K562 (cell line): Measurements from ENCODE around the gene TARBP2. TPM values are rescaled to one million over a fixed set of nuclear protein-coding genes. Genes with fewer than 3 reads are reported as not detected.

Experiments
- ATAC-seq: fragments of 200-7000 bp; cut with Tn5 transposase; 3 replicates; pipeline ENCODE4 v1.9.1; 2020; ENCODE audit warnings: moderate library complexity
- BruUV-seq: library from RNA; stranded (reverse); fragments of 400-500 nt; replicated peaks from 2 replicates; lab custom pipeline; 2021; lab: Mats Ljungman, UMichigan
- CTCF ChIA-PET: fragments of 300-600 bp; formaldehyde crosslinking; extraction: SDS; loops from one replicate; lab custom pipeline; 2021; ENCODE audit warnings: low intra/inter-chr PET ratio; lab: Yijun Ruan, JAX
- POLR2A ChIA-PET: fragments of 300-600, 350-650 bp; sonication (Branson Sonifier 250); formaldehyde crosslinking; extraction: SDS; loops from one replicate; lab custom pipeline; 2021; ENCODE audit warnings: antibody characterized with exemption, inconsistent platforms; lab: Yijun Ruan, JAX
- DNase-seq, 4 experiments: peaks; one replicate each; pipeline versions ENCODE4 v3.0.0 to v3.0.0-alpha.2; 2011 to 2018; ENCODE audit warnings: low spot score in 3 of 4, mixed read lengths in 3 of 4; ENCODE audit errors: extremely low read depth in 1 of 4
- FAIRE-seq: peaks from 2 replicates; lab custom pipeline; 2011; peaks lifted over from hg19 to GRCh38; lab: Jason Lieb, UNC
- H2AFZ ChIP-seq: 2 replicates; pipeline ENCODE4 v1.6.0; 2011; ENCODE audit warnings: low read depth, low read length, control low read depth, inconsistent platforms
- H3K27ac ChIP-seq: fragments of 200-600 bp; 3 replicates; pipeline ENCODE4 v1.8.0; 2011; ENCODE audit warnings: low read depth, mild to moderate bottlenecking, control low read depth, inconsistent platforms, low read length, moderate library complexity, mixed read lengths; ENCODE audit errors: extremely low read depth
- H3K27me3 ChIP-seq, 2 experiments: fragments of 300-600 bp in 1 of 2; 2 replicates in 1 of 2; 3 replicates in 1 of 2; pipeline versions ENCODE4 v1.6.0 to v1.8.0; 2011; ENCODE audit warnings: inconsistent platforms in 2 of 2, low read length in 2 of 2, mild to moderate bottlenecking in 1 of 2, mixed read lengths in 1 of 2, moderate library complexity in 1 of 2; ENCODE audit not compliant: control insufficient read depth in 2 of 2, insufficient read depth in 2 of 2
- H3K36me3 ChIP-seq: fragments of 300-600 bp; 3 replicates; pipeline ENCODE4 v1.8.0; 2011; ENCODE audit warnings: mild to moderate bottlenecking, low read length, inconsistent platforms; ENCODE audit not compliant: control insufficient read depth, insufficient read depth
- H3K4me1 ChIP-seq, 2 experiments: fragments of 200-600 bp in 1 of 2; replicated peaks in 1 of 2; 2 replicates in 1 of 2; 3 replicates in 1 of 2; pipeline versions ENCODE4 v1.5.1 to v1.8.0; 2011; ENCODE audit warnings: inconsistent platforms in 2 of 2, low read length in 2 of 2, mild to moderate bottlenecking in 1 of 2, mixed read lengths in 1 of 2, moderate library complexity in 1 of 2; ENCODE audit not compliant: control insufficient read depth in 2 of 2, insufficient read depth in 2 of 2
- H3K4me2 ChIP-seq: 2 replicates; pipeline ENCODE4 v1.6.1; 2011; ENCODE audit warnings: low read length, control low read depth, inconsistent platforms, mixed read lengths; ENCODE audit not compliant: insufficient read depth
- H3K4me3 ChIP-seq: fragments of 200-600 bp; sonication (generic), shearing (Covaris generic); 2 replicates; pipeline ENCODE4 v1.5.1; 2016; ENCODE audit warnings: control low read depth, inconsistent platforms
- H3K79me2 ChIP-seq: fragments of 200-600 bp; 3 replicates; pipeline ENCODE4 v1.8.0; 2011; ENCODE audit warnings: low read length, inconsistent platforms; ENCODE audit not compliant: control insufficient read depth, insufficient read depth
- H3K9ac ChIP-seq, 2 experiments: 2 replicates each; pipeline versions ENCODE4 v1.6.0 to v1.6.1; 2011; ENCODE audit warnings: low read depth in 2 of 2, low read length in 2 of 2, control low read depth in 1 of 2, inconsistent platforms in 1 of 2, mild to moderate bottlenecking in 1 of 2, mixed read lengths in 1 of 2; ENCODE audit not compliant: insufficient read depth in 1 of 2
- H3K9me1 ChIP-seq: one replicate; pipeline ENCODE4 v1.6.0; 2011; ENCODE audit warnings: inconsistent platforms, mild to moderate bottlenecking, low read length, moderate library complexity; ENCODE audit not compliant: control insufficient read depth, insufficient read depth
- H3K9me3 ChIP-seq: replicated peaks from 2 replicates; pipeline ENCODE4 v1.5.1; 2011; ENCODE audit warnings: low read depth, low read length, inconsistent platforms; ENCODE audit not compliant: control insufficient read depth, insufficient read depth
- H4K20me1 ChIP-seq: replicated peaks from 2 replicates; pipeline ENCODE4 v1.6.1; 2011; ENCODE audit warnings: low read length, inconsistent platforms, mixed read lengths; ENCODE audit not compliant: control insufficient read depth, insufficient read depth
- FOXJ3 ChIP-seq: sonication (generic); formaldehyde crosslinking; IDR thresholded peaks from 2 replicates; pipeline ENCODE4 v1.4.0; 2020; ENCODE audit warnings: mild to moderate bottlenecking, missing genetic modification reagents
- HEY1 ChIP-seq: fragments of 250-450 bp; sonication (Bioruptor Pico); IDR thresholded peaks from 2 replicates; pipeline ENCODE4 v1.5.0; 2020; ENCODE audit warnings: mild to moderate bottlenecking, moderate library complexity, borderline replicate concordance
- IRF9 ChIP-seq: fragments of 450-650 bp; IDR thresholded peaks from 2 replicates; pipeline ENCODE4 v1.6.1; 2016; ENCODE audit warnings: missing biosample characterization, missing genetic modification characterization
- MXI1 ChIP-seq: IDR thresholded peaks from 2 replicates; pipeline ENCODE4 v1.6.1; 2011; ENCODE audit warnings: low read depth, mild to moderate bottlenecking, improper control_type of control experiment, low read length
- PATZ1 ChIP-seq: fragments of 250-450 bp; sonication (Bioruptor Pico); IDR thresholded peaks from 2 replicates; pipeline ENCODE4 v1.5.0; 2020; ENCODE audit warnings: mild to moderate bottlenecking, borderline replicate concordance
- SIRT6 ChIP-seq: IDR thresholded peaks from one replicate; pipeline ENCODE4 v1.6.1; 2012; ENCODE audit warnings: low read depth, mild to moderate bottlenecking, control low read depth, inconsistent platforms, low read length, moderate library complexity
- STAT5A ChIP-seq: IDR thresholded peaks from 2 replicates; pipeline ENCODE4 v1.6.1; 2012; ENCODE audit warnings: low read length, inconsistent platforms, borderline replicate concordance
- ZNF174 ChIP-seq: fragments of 250-450 bp; sonication (Bioruptor Pico); IDR thresholded peaks from 2 replicates; pipeline ENCODE4 v1.4.0; 2020; ENCODE audit warnings: mild to moderate bottlenecking
- ZNF224 ChIP-seq: sonication (generic); formaldehyde crosslinking; IDR thresholded peaks from 2 replicates; pipeline ENCODE4 v1.8.0; 2022; ENCODE audit warnings: mild to moderate bottlenecking, missing genetic modification reagents
- ZNF324 ChIP-seq: fragments of 250-450 bp; sonication (Bioruptor Pico); IDR thresholded peaks from 2 replicates; pipeline ENCODE4 v1.4.0; 2020; ENCODE audit warnings: mild to moderate bottlenecking
- ZNF445 ChIP-seq: fragments of 250-450 bp; sonication (Bioruptor Pico); IDR thresholded peaks from 2 replicates; pipeline ENCODE4 v1.4.0; 2020; ENCODE audit warnings: low read depth, mild to moderate bottlenecking, moderate library complexity
- ZNF766 ChIP-seq: fragments of 200-800 bp; sonication (Bioruptor generic); conservative IDR thresholded peaks from 2 replicates; pipeline ENCODE4 v1.6.1; 2016; ENCODE audit warnings: missing genetic modification characterization, missing compliant biosample characterization
- ZSCAN32 ChIP-seq: fragments of 450-650 bp; formaldehyde crosslinking; IDR thresholded peaks from 2 replicates; pipeline ENCODE4 v1.4.0; 2020; ENCODE audit warnings: mild to moderate bottlenecking, moderate library complexity
- WGBS: fragments of 100-300 bp; shearing (Covaris generic); methylation state at CpG from one replicate; pipeline ENCODE4 v1.1.6; 2016; ENCODE audit warnings: low coverage, mixed read lengths; ENCODE audit not compliant: insufficient coverage; ENCODE audit errors: missing lambda C conversion rate; 5-methylcytosine and 5-hydroxymethylcytosine counted together
- in situ Hi-C: fragments of 300-500 bp; cut with MboI; formaldehyde crosslinking; loops from 4 replicates; pipeline ENCODE4 v1.15.0; 2018; ENCODE audit warnings: inconsistent platforms, mixed read lengths
- intact Hi-C: fragments of 100-400 bp; cut with micrococcal nuclease; formaldehyde crosslinking; loops from 2 replicates; pipeline ENCODE4 v1.14.2; 2022
- polyA plus RNA-seq, 8 experiments: library from polyadenylated mRNA; depleted of rRNA in 4 of 8; stranded (reverse) in 5 of 8; unstranded in 3 of 8; fragments of >200 nt; fragmentation: Nextera tagmentation in 2 of 8; fragmentation: Illumina TruSeq in 1 of 8; extraction: Ambion mirVana in 2 of 8; extraction: Trizol in 1 of 8; gene quantifications; 2 replicates each; pipeline versions ENCODE4 v1.2.1 to v1.2.3, GENCODE V29; 2011 to 2014; ENCODE audit warnings: inconsistent platforms in 1 of 8, missing spikeins in 1 of 8
- total RNA-seq, 7 experiments: library from RNA; depleted of rRNA in 6 of 7; stranded (reverse); fragments of >200 nt in 6 of 7; fragmentation: Illumina TruSeq in 2 of 7; extraction: Trizol in 2 of 7; gene quantifications; 2 replicates each; pipeline versions ENCODE4 v1.2.1 to v1.2.3, GENCODE V29; 2011 to 2021; ENCODE audit warnings: low replicate concordance in 1 of 7
- TF ChIP-seq, protein P1 (sequence below), 2 experiments: fragments of 450-650 bp; IDR thresholded peaks; 2 replicates each; pipeline ENCODE4 v1.6.1; 2018; ENCODE audit warnings: mild to moderate bottlenecking in 2 of 2, low read depth in 1 of 2; ENCODE audit not compliant: partially characterized antibody in 2 of 2

TARBP2 gene
- total and polyA plus RNA-seq, 9 of the 15 experiments (the other 6 are each of a cell fraction or from before 2014, with no cell fraction given): 5.6 to 69.0 (median 44.6) TPM

DNA sequence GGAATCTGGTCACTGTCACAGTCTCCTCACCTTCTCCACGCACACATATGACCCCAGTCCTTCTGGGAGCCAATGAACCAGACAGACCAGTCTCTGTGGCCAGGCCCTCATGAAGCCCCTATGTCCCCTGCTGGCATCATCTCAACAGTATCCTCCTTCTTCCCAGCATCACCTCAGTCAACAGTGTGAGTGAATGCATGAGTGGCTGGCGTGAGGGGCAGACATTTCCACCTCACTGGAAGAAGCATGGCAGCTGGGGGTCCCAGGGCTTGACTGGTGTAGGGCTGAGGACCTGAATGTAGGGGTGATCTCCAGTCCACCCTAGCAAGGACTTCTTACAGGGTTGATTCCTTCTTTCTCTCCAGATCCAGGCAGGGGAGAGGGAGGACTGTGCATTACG lies 3.6 kb upstream of the TARBP2 start:
- in situ Hi-C loops (no loop called here), intact Hi-C loops (no loop called here)
- ChIA-PET POLR2A (interaction anchor here (0.7 to 1.1 kb wide), 3 partner anchors 11 to 39 kb away, joined by 3 to 4 read pairs (median 4); no protein-coding TSS in a partner anchor), CTCF (no interaction called here)
- Histone ChIP-seq H3K4me1 (peaks cover 44 to 55% of the 10 kb centered on the region in 2 experiments; a peak in 4 of 5 replicates), H3K9me3 (no peaks in the 10 kb centered on the region), H3K27ac (no peak overlapping the region), H4K20me1 (no peaks in the 10 kb centered on the region), H3K4me3 (no peak overlapping the region), H3K27me3 (no peaks in the 10 kb centered on the region), H3K9ac (no peak overlapping the region; a peak in 1 of 4 replicates), H3K36me3 (no peaks in the 10 kb centered on the region), H3K4me2 (no peak overlapping the region), H3K9me1 (no peaks in the 10 kb centered on the region), H3K79me2 (peaks cover 20% of the 10 kb centered on the region), H2AFZ (no peak overlapping the region)
- no peak for ATAC-seq
- DNase-seq: no peak
- no peak for FAIRE-seq
- 68% methylated on average over 3 of the region's 3 CpGs for WGBS
- no TSS peak for BruUV-seq
- no peak for TF ChIP-seq ZNF324
- TF ChIP-seq IRF9 (tag): no peak
- TF ChIP-seq, protein P1, sequence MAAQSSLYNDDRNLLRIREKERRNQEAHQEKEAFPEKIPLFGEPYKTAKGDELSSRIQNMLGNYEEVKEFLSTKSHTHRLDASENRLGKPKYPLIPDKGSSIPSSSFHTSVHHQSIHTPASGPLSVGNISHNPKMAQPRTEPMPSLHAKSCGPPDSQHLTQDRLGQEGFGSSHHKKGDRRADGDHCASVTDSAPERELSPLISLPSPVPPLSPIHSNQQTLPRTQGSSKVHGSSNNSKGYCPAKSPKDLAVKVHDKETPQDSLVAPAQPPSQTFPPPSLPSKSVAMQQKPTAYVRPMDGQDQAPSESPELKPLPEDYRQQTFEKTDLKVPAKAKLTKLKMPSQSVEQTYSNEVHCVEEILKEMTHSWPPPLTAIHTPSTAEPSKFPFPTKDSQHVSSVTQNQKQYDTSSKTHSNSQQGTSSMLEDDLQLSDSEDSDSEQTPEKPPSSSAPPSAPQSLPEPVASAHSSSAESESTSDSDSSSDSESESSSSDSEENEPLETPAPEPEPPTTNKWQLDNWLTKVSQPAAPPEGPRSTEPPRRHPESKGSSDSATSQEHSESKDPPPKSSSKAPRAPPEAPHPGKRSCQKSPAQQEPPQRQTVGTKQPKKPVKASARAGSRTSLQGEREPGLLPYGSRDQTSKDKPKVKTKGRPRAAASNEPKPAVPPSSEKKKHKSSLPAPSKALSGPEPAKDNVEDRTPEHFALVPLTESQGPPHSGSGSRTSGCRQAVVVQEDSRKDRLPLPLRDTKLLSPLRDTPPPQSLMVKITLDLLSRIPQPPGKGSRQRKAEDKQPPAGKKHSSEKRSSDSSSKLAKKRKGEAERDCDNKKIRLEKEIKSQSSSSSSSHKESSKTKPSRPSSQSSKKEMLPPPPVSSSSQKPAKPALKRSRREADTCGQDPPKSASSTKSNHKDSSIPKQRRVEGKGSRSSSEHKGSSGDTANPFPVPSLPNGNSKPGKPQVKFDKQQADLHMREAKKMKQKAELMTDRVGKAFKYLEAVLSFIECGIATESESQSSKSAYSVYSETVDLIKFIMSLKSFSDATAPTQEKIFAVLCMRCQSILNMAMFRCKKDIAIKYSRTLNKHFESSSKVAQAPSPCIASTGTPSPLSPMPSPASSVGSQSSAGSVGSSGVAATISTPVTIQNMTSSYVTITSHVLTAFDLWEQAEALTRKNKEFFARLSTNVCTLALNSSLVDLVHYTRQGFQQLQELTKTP (IDR thresholded peaks at IDR 0.05; ENCODE audit: low read depth in 1 of 2, partially characterized antibody in 2 of 2): no peak
- TF ChIP-seq ZNF224: no peak
- no peak for TF ChIP-seq PATZ1 (CRISPR knock-in tag)
- TF ChIP-seq HEY1 (CRISPR knock-in tag): no peak
- no peak for TF ChIP-seq ZNF445 (CRISPR knock-in tag)
- TF ChIP-seq ZSCAN32 (CRISPR knock-in tag): no peak
- no peak for TF ChIP-seq FOXJ3
- no peak for TF ChIP-seq STAT5A
- TF ChIP-seq MXI1: no peak
- TF ChIP-seq ZNF766 (CRISPR knock-in tag): no peak
- no peak for TF ChIP-seq SIRT6
- TF ChIP-seq ZNF174 (CRISPR knock-in tag): no peak
